Endothelial cell of umbilical vein (primary cell): Measurements from ENCODE around the gene TOM1L2. TPM values are rescaled to one million over a fixed set of nuclear protein-coding genes. Genes with fewer than 3 reads are reported as not detected.

Experiments
- BruUV-seq: library from RNA; stranded (reverse); fragments of 400-500 nt; replicated peaks from 2 replicates; lab custom pipeline; 2021; lab: Mats Ljungman, UMichigan
- CTCF ChIA-PET: fragments of 300-600, 350-600 bp; sonication (Branson Sonifier 250); formaldehyde crosslinking; loops from one replicate; lab custom pipeline; 2021; ENCODE audit warnings: antibody characterized with exemption, inconsistent platforms; lab: Charles Lee
- POLR2A ChIA-PET: fragments of 300-600, 350-600 bp; sonication (Branson Sonifier 250); formaldehyde crosslinking; loops from one replicate; lab custom pipeline; 2021; ENCODE audit warnings: antibody characterized with exemption, inconsistent platforms; lab: Charles Lee
- DNase-seq: peaks from one replicate; pipeline ENCODE4 v3.0.0-alpha.2; 2011; ENCODE audit warnings: low read depth, low spot score
- FAIRE-seq: peaks from 2 replicates; lab custom pipeline; 2011; peaks lifted over from hg19 to GRCh38; lab: Jason Lieb, UNC
- H2AFZ ChIP-seq: 2 replicates; pipeline ENCODE4 v1.6.0; 2012; ENCODE audit warnings: low read depth, low read length, control low read depth, inconsistent platforms
- H3K27ac ChIP-seq: 2 replicates; pipeline ENCODE4 v1.5.1; 2011; ENCODE audit warnings: low read depth, mild to moderate bottlenecking, control low read depth, low read length, moderate library complexity; ENCODE audit not compliant: insufficient read depth
- H3K27me3 ChIP-seq, 2 experiments: 2 replicates each; pipeline versions ENCODE4 v1.6.0 to v1.6.1; 2011; ENCODE audit warnings: low read length in 2 of 2, mixed read lengths in 1 of 2; ENCODE audit not compliant: control insufficient read depth in 2 of 2, insufficient read depth in 2 of 2
- H3K36me3 ChIP-seq, 2 experiments: 2 replicates in 1 of 2; 3 replicates in 1 of 2; pipeline ENCODE4 v1.5.1; 2011; ENCODE audit warnings: low read length in 2 of 2, mild to moderate bottlenecking in 1 of 2, moderate library complexity in 1 of 2; ENCODE audit not compliant: control insufficient read depth in 2 of 2, insufficient read depth in 2 of 2; ENCODE audit errors: extremely low read depth in 1 of 2
- H3K4me1 ChIP-seq: 3 replicates; pipeline ENCODE4 v1.5.1; 2011; ENCODE audit warnings: mild to moderate bottlenecking, low read length; ENCODE audit not compliant: control insufficient read depth, insufficient read depth; ENCODE audit errors: extremely low read depth
- H3K4me2 ChIP-seq: 2 replicates; pipeline ENCODE4 v1.6.1; 2011; ENCODE audit warnings: low read length, control low read depth, mixed read lengths; ENCODE audit not compliant: insufficient read depth
- H3K4me3 ChIP-seq, 3 experiments: fragments of 200-600 bp in 1 of 3; sonication (generic), shearing (Covaris generic) in 1 of 3; replicated peaks in 1 of 3; 2 replicates each; pipeline ENCODE4 v1.5.1; 2011 to 2016; ENCODE audit warnings: control low read depth in 3 of 3, low read length in 3 of 3, mild to moderate bottlenecking in 2 of 3, inconsistent platforms in 1 of 3, low read depth in 1 of 3, moderate library complexity in 1 of 3; ENCODE audit not compliant: insufficient read depth in 1 of 3
- H3K79me2 ChIP-seq: 2 replicates; pipeline ENCODE4 v1.6.0; 2012; ENCODE audit warnings: low read length, inconsistent platforms; ENCODE audit not compliant: control insufficient read depth, insufficient read depth
- H3K9ac ChIP-seq: replicated peaks from 2 replicates; pipeline ENCODE3; 2011; ENCODE audit warnings: low read length, control low read depth; ENCODE audit not compliant: insufficient read depth; ENCODE audit errors: extremely low read depth
- H3K9me1 ChIP-seq: replicated peaks from 3 replicates; pipeline ENCODE4 v1.6.0; 2011; ENCODE audit warnings: mild to moderate bottlenecking, low read length; ENCODE audit not compliant: control insufficient read depth, insufficient read depth; ENCODE audit errors: extremely low read depth
- H3K9me3 ChIP-seq: replicated peaks from 2 replicates; pipeline ENCODE4 v1.5.1; 2012; ENCODE audit warnings: low read length, inconsistent platforms; ENCODE audit not compliant: control insufficient read depth, insufficient read depth
- H4K20me1 ChIP-seq: replicated peaks from 2 replicates; pipeline ENCODE3; 2011; ENCODE audit warnings: mild to moderate bottlenecking, low read length; ENCODE audit not compliant: control insufficient read depth, insufficient read depth; ENCODE audit errors: extremely low read depth
- EZH2 ChIP-seq: IDR thresholded peaks from 2 replicates; pipeline ENCODE4 v1.6.1; 2012; ENCODE audit warnings: borderline replicate concordance, low read depth, mild to moderate bottlenecking, moderate library complexity, low read length, inconsistent platforms; ENCODE audit not compliant: severe bottlenecking
- FOS ChIP-seq: IDR thresholded peaks from 2 replicates; pipeline ENCODE4 v1.6.1; 2011; ENCODE audit warnings: mild to moderate bottlenecking, low read length, moderate library complexity, borderline replicate concordance; ENCODE audit not compliant: insufficient read depth
- GATA2 ChIP-seq: IDR thresholded peaks from 2 replicates; pipeline ENCODE4 v1.7.0; 2011; ENCODE audit warnings: low read depth, mild to moderate bottlenecking, moderate library complexity, mixed read lengths, low read length; ENCODE audit not compliant: insufficient read length, insufficient read depth
- JUN ChIP-seq: IDR thresholded peaks from 2 replicates; pipeline ENCODE4 v1.6.1; 2011; ENCODE audit warnings: borderline replicate concordance, low read depth; ENCODE audit not compliant: insufficient read length, insufficient read depth
- MYC ChIP-seq: IDR thresholded peaks from one replicate; pipeline ENCODE4 v1.6.1; 2011; ENCODE audit warnings: mild to moderate bottlenecking, low read depth, low read length
- POLR2A ChIP-seq: IDR thresholded peaks from 2 replicates; pipeline ENCODE4 v1.6.1; 2012; ENCODE audit warnings: low read depth, mild to moderate bottlenecking, control low read depth, low read length
- POLR2AphosphoS5 ChIP-seq: IDR thresholded peaks from 2 replicates; pipeline ENCODE4 v1.6.1; 2012; ENCODE audit warnings: low read depth, mild to moderate bottlenecking, control low read depth, low read length, moderate library complexity; ENCODE audit not compliant: insufficient read depth
- dilution Hi-C: fragments of 300-500 bp; cut with MboI; formaldehyde crosslinking; loops from one replicate; pipeline ENCODE4 v1.15.0; 2019; ENCODE audit warnings: low sequenced_read_pairs; ENCODE audit not compliant: extremely low pct_ligation_motif_present
- intact Hi-C: fragments of 100-400 bp; cut with micrococcal nuclease; formaldehyde crosslinking; loops from one replicate; pipeline ENCODE4 v1.10.0; 2022
- polyA plus RNA-seq, 4 experiments: library from polyadenylated mRNA; depleted of rRNA in 3 of 4; stranded (reverse) in 3 of 4; unstranded in 1 of 4; fragments of >200 nt; gene quantifications; 2 replicates each; pipeline versions ENCODE4 v1.2.1 to v1.2.3, GENCODE V29; 2011 to 2012; ENCODE audit warnings: missing spikeins in 1 of 4
- total RNA-seq: library from RNA; stranded (reverse); gene quantifications from 2 replicates; pipeline ENCODE4 v1.2.3, GENCODE V29; 2021
- TF ChIP-seq, protein P1 (sequence below): IDR thresholded peaks from 2 replicates; pipeline ENCODE4 v1.6.1; 2011; ENCODE audit not compliant: insufficient read depth, insufficient read length
- TF ChIP-seq, protein P2 (sequence below), 2 donors: IDR thresholded peaks; 1 replicate in 1 of 2; 2 replicates in 1 of 2; pipeline ENCODE4 v1.5.1; 2011; ENCODE audit warnings: low read length in 2 of 2, mild to moderate bottlenecking in 2 of 2, moderate library complexity in 2 of 2, control low read depth in 1 of 2, inconsistent platforms in 1 of 2, low read depth in 1 of 2; ENCODE audit not compliant: insufficient read depth in 1 of 2; ENCODE audit errors: extremely low read depth in 1 of 2

The TOM1L2 gene
- total and polyA plus RNA-seq, 2 donors (not counting 3 experiments of a cell fraction or from before 2014, with no cell fraction given) = 31.7 to 37.6 TPM

DNA sequence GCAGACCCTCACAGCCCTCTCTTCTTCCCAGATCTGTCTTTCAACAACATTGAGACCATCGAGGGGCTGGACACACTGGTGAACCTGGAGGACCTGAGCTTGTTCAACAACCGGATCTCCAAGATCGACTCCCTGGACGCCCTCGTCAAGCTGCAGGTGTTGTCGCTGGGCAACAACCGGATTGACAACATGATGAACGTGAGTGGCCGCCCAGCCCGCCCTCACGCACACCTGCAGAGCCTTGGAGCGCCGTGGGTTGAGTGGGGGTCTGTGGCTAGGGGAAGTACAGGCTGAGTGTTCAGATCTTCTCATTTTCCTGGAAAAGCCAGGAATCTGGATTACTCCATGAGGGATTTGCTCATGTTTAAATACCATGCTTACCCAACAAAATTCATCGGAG lies 15.7 kb upstream of the TOM1L2 start:
- DNase-seq (no peak), FAIRE-seq (no peak)
- no peak overlapping the region for H2AFZ ChIP-seq
- ChIA-PET POLR2A (no interaction called here), CTCF (interaction anchor here (1.4 kb wide), 1 partner anchor 14 kb away, joined by 3 read pairs; no protein-coding TSS in a partner anchor)
- no TSS peak for BruUV-seq
- H4K20me1 ChIP-seq = no peaks in the 10 kb centered on the region
- no peak overlapping the region for H3K4me3 ChIP-seq
- no peaks in the 10 kb centered on the region for H3K79me2 ChIP-seq
- no peak overlapping the region for H3K27ac ChIP-seq
- dilution Hi-C loops = no loop called here
- no peaks in the 10 kb centered on the region for H3K4me1 ChIP-seq
- TF ChIP-seq POLR2A (no peak), EZH2 (no peak), JUN (no peak), GATA2 (no peak), POLR2AphosphoS5 (no peak), FOS (no peak), MYC (no peak)
- TF ChIP-seq, protein P1, sequence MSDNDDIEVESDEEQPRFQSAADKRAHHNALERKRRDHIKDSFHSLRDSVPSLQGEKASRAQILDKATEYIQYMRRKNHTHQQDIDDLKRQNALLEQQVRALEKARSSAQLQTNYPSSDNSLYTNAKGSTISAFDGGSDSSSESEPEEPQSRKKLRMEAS = no peak
- TF ChIP-seq, protein P2, sequence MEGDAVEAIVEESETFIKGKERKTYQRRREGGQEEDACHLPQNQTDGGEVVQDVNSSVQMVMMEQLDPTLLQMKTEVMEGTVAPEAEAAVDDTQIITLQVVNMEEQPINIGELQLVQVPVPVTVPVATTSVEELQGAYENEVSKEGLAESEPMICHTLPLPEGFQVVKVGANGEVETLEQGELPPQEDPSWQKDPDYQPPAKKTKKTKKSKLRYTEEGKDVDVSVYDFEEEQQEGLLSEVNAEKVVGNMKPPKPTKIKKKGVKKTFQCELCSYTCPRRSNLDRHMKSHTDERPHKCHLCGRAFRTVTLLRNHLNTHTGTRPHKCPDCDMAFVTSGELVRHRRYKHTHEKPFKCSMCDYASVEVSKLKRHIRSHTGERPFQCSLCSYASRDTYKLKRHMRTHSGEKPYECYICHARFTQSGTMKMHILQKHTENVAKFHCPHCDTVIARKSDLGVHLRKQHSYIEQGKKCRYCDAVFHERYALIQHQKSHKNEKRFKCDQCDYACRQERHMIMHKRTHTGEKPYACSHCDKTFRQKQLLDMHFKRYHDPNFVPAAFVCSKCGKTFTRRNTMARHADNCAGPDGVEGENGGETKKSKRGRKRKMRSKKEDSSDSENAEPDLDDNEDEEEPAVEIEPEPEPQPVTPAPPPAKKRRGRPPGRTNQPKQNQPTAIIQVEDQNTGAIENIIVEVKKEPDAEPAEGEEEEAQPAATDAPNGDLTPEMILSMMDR (IDR thresholded peaks at IDR 0.05; ENCODE audit: extremely low read depth in 1 of 2, insufficient read depth in 1 of 2, low read depth in 1 of 2, low read length in 2 of 2) = no peak
- no peaks in the 10 kb centered on the region for H3K27me3 ChIP-seq
- intact Hi-C loops = no loop called here
- no peaks in the 10 kb centered on the region for H3K9me1 ChIP-seq
- H3K36me3 ChIP-seq = no peaks in the 10 kb centered on the region
- H3K9me3 ChIP-seq = no peaks in the 10 kb centered on the region
- H3K9ac ChIP-seq = no peak overlapping the region
- no peak overlapping the region for H3K4me2 ChIP-seq
